HepG2 (cell line): ENCODE results near the gene DOLK. TPM values are rescaled to one million over a fixed set of nuclear protein-coding genes. Genes with fewer than 3 reads are reported as not detected.

Experiments used
- ATAC-seq: fragments of 200-7000 bp; cut with Tn5 transposase; 3 replicates; pipeline ENCODE4 v1.9.1; 2020; ENCODE audit warnings: mild to moderate bottlenecking, moderate library complexity
- BruUV-seq: library from RNA; stranded (reverse); fragments of 400-500 nt; replicated peaks from 2 replicates; lab custom pipeline; 2021; lab: Mats Ljungman, UMichigan
- CTCF ChIA-PET: fragments of 300-600 bp; formaldehyde crosslinking; extraction: SDS; loops from one replicate; lab custom pipeline; 2021; ENCODE audit warnings: low total read pairs, inconsistent platforms, low intra/inter-chr PET ratio; lab: Yijun Ruan, JAX
- POLR2A ChIA-PET: fragments of 350-600 bp; sonication (Branson Sonifier 250); formaldehyde crosslinking; loops from one replicate; lab custom pipeline; 2020; ENCODE audit warnings: antibody characterized with exemption, inconsistent platforms; lab: Yijun Ruan, JAX
- DNase-seq: peaks from one replicate; pipeline ENCODE4 v3.0.0-alpha.2; 2015; ENCODE audit warnings: low spot score
- FAIRE-seq: peaks from 3 replicates; lab custom pipeline; 2011; peaks lifted over from hg19 to GRCh38; lab: Jason Lieb, UNC
- H2AFZ ChIP-seq: one replicate; pipeline ENCODE4 v1.6.1; 2011; ENCODE audit warnings: low read length, inconsistent platforms
- H3K27ac ChIP-seq: fragments of 300-600 bp; 3 replicates; pipeline ENCODE4 v1.8.0; 2011; ENCODE audit warnings: mixed run types, mild to moderate bottlenecking, mixed read lengths, low read length, inconsistent platforms; ENCODE audit not compliant: insufficient read depth; ENCODE audit errors: extremely low read length
- H3K27me3 ChIP-seq, 2 experiments: fragments of 200-600 bp in 1 of 2; 2 replicates in 1 of 2; 3 replicates in 1 of 2; pipeline versions ENCODE4 v1.6.0 to v1.8.0; 2011; ENCODE audit warnings: low read length in 2 of 2, mild to moderate bottlenecking in 2 of 2, moderate library complexity in 2 of 2, inconsistent platforms in 1 of 2; ENCODE audit not compliant: insufficient read depth in 2 of 2, control insufficient read depth in 1 of 2
- H3K36me3 ChIP-seq, 2 experiments: fragments of 200-600 bp in 1 of 2; replicated peaks in 1 of 2; 2 replicates in 1 of 2; 3 replicates in 1 of 2; pipeline versions ENCODE4 v1.5.1 to v1.8.0; 2011; ENCODE audit warnings: low read length in 2 of 2, inconsistent platforms in 1 of 2; ENCODE audit not compliant: insufficient read depth in 2 of 2, control insufficient read depth in 1 of 2
- H3K4me1 ChIP-seq: 2 replicates; pipeline ENCODE4 v1.5.1; 2012; ENCODE audit warnings: low read length, inconsistent platforms; ENCODE audit not compliant: insufficient read depth
- H3K4me2 ChIP-seq: 2 replicates; pipeline ENCODE4 v1.6.0; 2011; ENCODE audit warnings: low read depth, low read length, inconsistent platforms
- H3K4me3 ChIP-seq, 3 experiments: fragments of 200-600 bp in 1 of 3; sonication (generic), shearing (Covaris generic) in 1 of 3; replicated peaks in 1 of 3; 2 replicates each; pipeline ENCODE4 v1.5.1; 2011 to 2016; ENCODE audit warnings: low read length in 3 of 3, inconsistent platforms in 2 of 3, low read depth in 2 of 3, mild to moderate bottlenecking in 2 of 3, control low read depth in 1 of 3, mixed read lengths in 1 of 3; ENCODE audit not compliant: insufficient read depth in 1 of 3
- H3K79me2 ChIP-seq: one replicate; pipeline ENCODE4 v1.6.1; 2011; ENCODE audit warnings: low read length, inconsistent platforms; ENCODE audit not compliant: insufficient read depth
- H3K9ac ChIP-seq: 2 replicates; pipeline ENCODE4 v1.6.0; 2011; ENCODE audit warnings: mild to moderate bottlenecking, low read depth, low read length, inconsistent platforms; ENCODE audit not compliant: insufficient read depth
- H3K9me3 ChIP-seq: 2 replicates; pipeline ENCODE4 v1.5.1; 2012; ENCODE audit warnings: mild to moderate bottlenecking, low read length
- H4K20me1 ChIP-seq: 2 replicates; pipeline ENCODE4 v1.6.0; 2011; ENCODE audit warnings: inconsistent platforms, mild to moderate bottlenecking, low read length, moderate library complexity; ENCODE audit not compliant: insufficient read depth
- AKAP8 ChIP-seq: sonication (generic); formaldehyde crosslinking; IDR thresholded peaks from 2 replicates; pipeline ENCODE4 v1.5.1; 2020; ENCODE audit warnings: mild to moderate bottlenecking, missing genetic modification reagents
- CTCF ChIP-seq: sonication (generic); formaldehyde crosslinking; IDR thresholded peaks from 2 replicates; pipeline ENCODE4 v1.5.0; 2020; ENCODE audit warnings: mild to moderate bottlenecking, missing genetic modification reagents, moderate library complexity
- EP300 ChIP-seq, 3 experiments: sonication (generic) in 1 of 3; formaldehyde crosslinking in 1 of 3; IDR thresholded peaks; 2 replicates each; pipeline versions ENCODE4 v1.5.1 to v1.6.1; 2011 to 2020; ENCODE audit warnings: low read depth in 2 of 3, low read length in 2 of 3, borderline replicate concordance in 1 of 3, improper control_type of control experiment in 1 of 3, mild to moderate bottlenecking in 1 of 3, missing genetic modification reagents in 1 of 3, moderate library complexity in 1 of 3
- MIER3 ChIP-seq: IDR thresholded peaks from 2 replicates; pipeline ENCODE4 v1.6.1; 2016; ENCODE audit warnings: missing compliant biosample characterization, borderline replicate concordance
- MXD4 ChIP-seq: IDR thresholded peaks from 2 replicates; pipeline ENCODE4 v1.6.1; 2016; ENCODE audit warnings: mild to moderate bottlenecking, missing biosample characterization, missing genetic modification reagents
- STAG1 ChIP-seq: sonication (generic); formaldehyde crosslinking; IDR thresholded peaks from 2 replicates; pipeline ENCODE4 v1.4.0; 2020; ENCODE audit warnings: missing genetic modification reagents
- ZIK1 ChIP-seq: sonication (generic); formaldehyde crosslinking; IDR thresholded peaks from 2 replicates; pipeline ENCODE4 v1.5.0; 2020; ENCODE audit warnings: mild to moderate bottlenecking, low read depth, missing genetic modification reagents, borderline replicate concordance
- ZNF460 ChIP-seq: sonication (generic); formaldehyde crosslinking; IDR thresholded peaks from 2 replicates; pipeline ENCODE4 v1.5.1; 2020; ENCODE audit warnings: missing genetic modification reagents, mild to moderate bottlenecking, borderline replicate concordance
- ZNF510 ChIP-seq: sonication (generic); formaldehyde crosslinking; IDR thresholded peaks from 2 replicates; pipeline ENCODE4 v1.4.0; 2020; ENCODE audit warnings: low read depth, mild to moderate bottlenecking, missing genetic modification reagents
- WGBS: methylation state at CpG from one replicate; pipeline ENCODE4 v1.1.6; 2017; ENCODE audit warnings: low lambda C conversion rate; 5-methylcytosine and 5-hydroxymethylcytosine counted together
- in situ Hi-C: cut with HindIII; loops from 2 replicates; pipeline ENCODE4 v1.10.0; 2017; ENCODE audit warnings: low pct_unique_long_range_greater_than_20kb; ENCODE audit not compliant: extremely low pct_ligation_motif_present
- intact Hi-C: fragments of 100-400 bp; cut with micrococcal nuclease; formaldehyde crosslinking; loops from one replicate; pipeline ENCODE4 v1.10.0; 2022; ENCODE audit not compliant: unreplicated experiment
- polyA plus RNA-seq, 8 experiments: library from polyadenylated mRNA; depleted of rRNA in 3 of 8; stranded (reverse) in 7 of 8; unstranded in 1 of 8; fragments of >200 nt; fragmentation: Illumina TruSeq in 4 of 8; extraction: Trizol in 4 of 8; gene quantifications; 2 replicates each; pipeline versions ENCODE4 v1.2.1 to v1.2.3, GENCODE V29; 2011 to 2016; ENCODE audit warnings: low read depth in 4 of 8, missing spikeins in 1 of 8, mixed read lengths in 1 of 8; ENCODE audit not compliant: insufficient read depth in 1 of 8
- total RNA-seq, 5 experiments: library from RNA; depleted of rRNA; stranded (reverse); fragments of >200 nt; fragmentation: Illumina TruSeq; extraction: Trizol; gene quantifications; 2 replicates each; pipeline ENCODE4 v1.2.3, GENCODE V29; 2016; ENCODE audit warnings: low read depth in 1 of 5
- TF ChIP-seq, protein P1 (sequence below), 2 experiments: sonication (generic) in 1 of 2; formaldehyde crosslinking in 1 of 2; IDR thresholded peaks; 2 replicates each; pipeline versions ENCODE4 v1.6.1 to v1.9.0; 2014 to 2022; ENCODE audit warnings: antibody characterized with exemption in 1 of 2, borderline replicate concordance in 1 of 2, inconsistent platforms in 1 of 2, low read depth in 1 of 2, missing genetic modification reagents in 1 of 2

The DOLK gene
- total and polyA plus RNA-seq, 2 of the 13 experiments (the other 11 are each of a cell fraction or from before 2014, with no cell fraction given) = 15.4 to 18.7 TPM

GRCh38 chr9:128992995-128993394 is 45.6 kb upstream of the DOLK start:
- Histone ChIP-seq H3K79me2 (no peaks in the 10 kb centered on the region), H3K4me2 (no peak overlapping the region), H3K27ac (no peak overlapping the region), H3K27me3 (no peaks in the 10 kb centered on the region), H2AFZ (no peak overlapping the region), H3K4me1 (no peaks in the 10 kb centered on the region), H3K9ac (no peak overlapping the region), H4K20me1 (no peaks in the 10 kb centered on the region), H3K36me3 (peaks cover 33 to 73% of the 10 kb centered on the region in 2 experiments), H3K9me3 (no peaks in the 10 kb centered on the region), H3K4me3 (no peak overlapping the region)
- TF ChIP-seq CTCF (peak; percentile 34; the same call in 1 of the 2 replicates), MIER3 (CRISPR knock-in tag) (no peak), STAG1 (CRISPR knock-in tag) (0 out of 2 replicates have a peak, but pooled peaks have one; percentile 28)
- BruUV-seq = no TSS peak
- POLR2A ChIA-PET = no interaction called here
- intact Hi-C loops (no loop called here), in situ Hi-C loops (no loop called here)
- CTCF ChIA-PET = no interaction called here
- no peak for DNase-seq
- 97% methylated on average over 7 of the region's 7 CpGs for WGBS
- no peak for FAIRE-seq
- peak; percentile 76 for ATAC-seq

DNA sequence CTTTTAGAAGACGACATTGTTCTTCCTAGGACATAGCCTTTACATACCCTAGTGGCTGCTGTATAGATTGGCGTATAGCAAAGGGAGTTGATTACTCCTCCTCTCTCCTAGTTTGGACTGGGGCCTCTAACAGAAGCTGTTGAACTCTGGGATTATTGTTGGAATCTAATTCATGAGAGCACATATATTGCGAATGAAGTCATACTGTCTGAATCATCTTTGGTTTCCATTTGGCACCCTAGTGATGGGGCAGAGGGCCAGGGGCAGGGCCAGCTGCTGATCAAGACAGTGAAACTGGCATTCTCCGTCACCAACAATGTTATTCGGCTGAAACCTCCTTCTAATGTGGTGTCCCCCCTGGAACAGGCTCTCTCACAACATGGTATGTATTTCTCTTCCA is 40.4 kb upstream of the DOLK start:
- no peaks in the 10 kb centered on the region for H3K9me3 ChIP-seq
- no peak overlapping the region for H2AFZ ChIP-seq
- H3K79me2 ChIP-seq = no peaks in the 10 kb centered on the region
- peaks cover 22 to 64% of the 10 kb centered on the region in 2 experiments for H3K36me3 ChIP-seq
- FAIRE-seq (no peak), ATAC-seq (no peak), DNase-seq (no peak)
- 92% methylated on average over 5 of the region's 5 CpGs for WGBS
- no peaks in the 10 kb centered on the region for H3K4me1 ChIP-seq
- no peak overlapping the region for H3K9ac ChIP-seq
- H3K27ac ChIP-seq = no peak overlapping the region
- ChIA-PET POLR2A (no interaction called here), CTCF (no interaction called here)
- in situ Hi-C loops = no loop called here
- intact Hi-C loops = no loop called here
- H3K27me3 ChIP-seq = no peaks in the 10 kb centered on the region
- BruUV-seq = no TSS peak
- H4K20me1 ChIP-seq = no peaks in the 10 kb centered on the region
- H3K4me3 ChIP-seq = no peak overlapping the region
- H3K4me2 ChIP-seq = no peak overlapping the region
- TF ChIP-seq ZNF510 (CRISPR knock-in tag) (no peak), ZIK1 (CRISPR knock-in tag) (no peak), AKAP8 (CRISPR knock-in tag) (no peak), EP300 (IDR thresholded peaks at IDR 0.05; ENCODE audit: low read depth in 2 of 2, low read length in 2 of 2) (no peak), EP300 (CRISPR knock-in tag; IDR thresholded peaks at IDR 0.05; ENCODE audit: borderline replicate concordance) (no peak), ZNF460 (CRISPR knock-in tag) (no peak), MXD4 (no peak)
- TF ChIP-seq, protein P1, sequence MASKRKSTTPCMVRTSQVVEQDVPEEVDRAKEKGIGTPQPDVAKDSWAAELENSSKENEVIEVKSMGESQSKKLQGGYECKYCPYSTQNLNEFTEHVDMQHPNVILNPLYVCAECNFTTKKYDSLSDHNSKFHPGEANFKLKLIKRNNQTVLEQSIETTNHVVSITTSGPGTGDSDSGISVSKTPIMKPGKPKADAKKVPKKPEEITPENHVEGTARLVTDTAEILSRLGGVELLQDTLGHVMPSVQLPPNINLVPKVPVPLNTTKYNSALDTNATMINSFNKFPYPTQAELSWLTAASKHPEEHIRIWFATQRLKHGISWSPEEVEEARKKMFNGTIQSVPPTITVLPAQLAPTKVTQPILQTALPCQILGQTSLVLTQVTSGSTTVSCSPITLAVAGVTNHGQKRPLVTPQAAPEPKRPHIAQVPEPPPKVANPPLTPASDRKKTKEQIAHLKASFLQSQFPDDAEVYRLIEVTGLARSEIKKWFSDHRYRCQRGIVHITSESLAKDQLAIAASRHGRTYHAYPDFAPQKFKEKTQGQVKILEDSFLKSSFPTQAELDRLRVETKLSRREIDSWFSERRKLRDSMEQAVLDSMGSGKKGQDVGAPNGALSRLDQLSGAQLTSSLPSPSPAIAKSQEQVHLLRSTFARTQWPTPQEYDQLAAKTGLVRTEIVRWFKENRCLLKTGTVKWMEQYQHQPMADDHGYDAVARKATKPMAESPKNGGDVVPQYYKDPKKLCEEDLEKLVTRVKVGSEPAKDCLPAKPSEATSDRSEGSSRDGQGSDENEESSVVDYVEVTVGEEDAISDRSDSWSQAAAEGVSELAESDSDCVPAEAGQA (IDR thresholded peaks at IDR 0.05; ENCODE audit: low read depth) = no peak
- TF ChIP-seq, protein P1 (CRISPR knock-in tag; IDR thresholded peaks at IDR 0.05; ENCODE audit: borderline replicate concordance) = no peak
